GM21825 (cell line): Measurements from ENCODE around the gene WWOX.

Experiments
- ATAC-seq: cut with Tn5 transposase; IDR thresholded peaks from one replicate; pipeline ENCODE4 v1.9.1; 2021; ENCODE audit warnings: mild to moderate bottlenecking, moderate library complexity; ENCODE audit not compliant: unreplicated experiment

Gene WWOX

GRCh38 chr16:78292086-78292843 lies 192.8 kb downstream of the WWOX start:
- ATAC-seq = no peak

DNA sequence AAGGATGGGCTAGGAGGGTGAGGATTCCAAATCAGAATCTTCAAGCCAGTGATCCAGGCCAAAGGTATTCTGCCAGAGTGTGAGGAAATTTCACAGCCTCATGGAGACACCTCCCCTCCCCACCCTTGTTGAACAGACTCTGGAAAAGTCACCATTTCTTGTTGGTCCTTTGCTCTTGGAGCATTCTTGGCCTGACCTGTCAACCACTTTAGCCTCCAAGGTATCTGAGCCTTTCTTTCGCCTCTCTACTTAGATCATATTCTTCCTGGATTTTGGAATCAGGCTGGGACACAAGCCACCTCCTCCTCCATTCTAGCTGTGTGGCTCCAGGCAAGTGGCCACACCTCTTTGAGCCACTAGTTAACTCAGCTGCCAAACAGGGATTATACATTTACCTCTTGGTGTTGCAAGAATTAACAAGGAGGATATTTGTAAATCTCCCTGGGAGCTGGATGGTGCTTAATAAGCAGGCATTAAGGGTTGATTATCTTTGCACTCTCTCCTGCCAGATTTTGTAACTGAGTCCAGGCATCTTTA lies 193.5 kb downstream of the WWOX start:
- ATAC-seq = no peak

- no peak for ATAC-seq
Observed at GRCh38 chr16:78294538-78295225, 195.2 kb downstream of the WWOX start.

DNA sequence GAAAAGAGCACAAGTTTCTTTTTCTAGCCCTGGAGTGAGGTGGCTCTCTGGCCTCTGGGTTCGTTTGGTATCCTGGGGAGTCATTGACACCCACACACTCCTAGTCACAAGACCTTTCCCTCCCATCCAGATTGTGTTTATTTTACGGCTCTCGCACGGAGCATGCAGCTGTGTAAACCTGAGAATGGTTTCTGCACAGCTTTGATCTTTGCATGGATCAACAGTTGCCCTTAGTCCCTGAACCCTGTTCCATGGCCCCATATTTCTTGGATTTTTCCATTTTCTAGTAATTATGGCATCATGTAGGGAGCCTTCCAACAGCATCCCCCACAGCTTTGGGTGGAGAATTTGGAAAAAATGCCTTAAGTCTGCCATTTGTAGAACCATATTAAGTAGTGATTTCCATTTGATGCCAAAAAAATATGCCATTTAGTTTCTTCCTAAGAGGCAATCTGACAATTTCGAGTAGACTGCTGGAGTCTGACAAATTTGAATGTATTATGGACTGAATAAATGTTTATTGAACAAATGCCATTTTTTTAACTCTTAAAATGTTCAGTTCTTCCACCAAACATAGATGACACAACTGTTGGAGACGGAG lies 197.7 kb downstream of the WWOX start:
- no peak for ATAC-seq

- ATAC-seq = no peak
Observed at GRCh38 chr16:78298986-78299385, 199.5 kb downstream of the WWOX start.

DNA sequence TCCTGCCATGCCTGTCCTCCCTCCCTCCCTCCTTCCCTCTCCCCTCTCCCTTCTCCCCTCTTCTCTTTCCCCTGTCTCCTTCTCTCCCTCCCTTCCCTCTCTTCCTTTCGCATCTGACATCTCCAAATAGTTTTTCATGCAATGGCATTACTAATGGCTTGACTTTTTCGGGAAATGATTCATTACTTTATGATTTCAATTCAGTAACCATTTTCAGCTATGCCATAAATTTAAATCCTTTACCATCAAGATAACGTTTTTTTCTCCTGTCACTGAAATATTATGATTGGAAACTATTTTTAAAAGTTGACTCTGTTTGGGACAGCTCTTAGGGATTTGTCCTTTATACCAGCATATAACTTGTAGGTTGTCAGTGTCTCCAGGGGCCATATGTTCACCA lies 201.0 kb downstream of the WWOX start:
- ATAC-seq = no peak

- no peak for ATAC-seq
Observed at GRCh38 chr16:78303946-78304345, 204.5 kb downstream of the WWOX start.

GRCh38 chr16:78306361-78306760 lies 206.9 kb downstream of the WWOX start:
- no peak for ATAC-seq

DNA sequence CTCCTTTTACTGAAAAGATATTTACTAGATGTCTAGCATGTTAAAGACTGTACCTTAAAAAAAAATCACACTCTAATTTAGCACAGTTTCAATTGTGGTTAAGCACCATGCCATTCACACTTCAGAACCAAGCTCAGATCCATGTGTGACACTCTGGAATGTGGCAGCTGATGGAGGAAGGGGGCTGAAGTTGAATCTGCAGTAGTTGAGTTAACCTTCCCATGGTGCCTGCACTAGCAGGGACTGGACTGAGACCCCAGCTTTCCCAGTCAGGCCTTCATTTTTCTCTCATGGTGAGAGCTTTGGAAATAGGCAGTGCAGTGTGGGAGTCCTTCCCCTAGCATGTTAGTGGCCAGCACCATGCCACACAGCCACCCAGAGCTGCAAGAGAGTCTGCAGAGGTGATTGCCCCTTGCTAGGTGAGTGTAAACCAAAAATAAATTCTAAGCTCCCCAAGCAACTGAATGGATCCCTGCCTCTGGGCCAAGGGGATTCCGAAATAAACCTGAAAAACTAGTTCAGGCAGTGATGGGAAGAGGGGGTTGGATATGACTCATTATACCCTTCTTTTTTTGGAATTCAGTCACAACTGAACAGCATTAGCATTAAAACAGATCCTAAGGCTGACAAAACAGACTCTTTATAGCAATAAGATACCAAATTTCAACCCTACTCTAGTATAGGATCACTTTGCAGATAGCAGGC lies 208.5 kb downstream of the WWOX start:
- ATAC-seq = no peak

DNA sequence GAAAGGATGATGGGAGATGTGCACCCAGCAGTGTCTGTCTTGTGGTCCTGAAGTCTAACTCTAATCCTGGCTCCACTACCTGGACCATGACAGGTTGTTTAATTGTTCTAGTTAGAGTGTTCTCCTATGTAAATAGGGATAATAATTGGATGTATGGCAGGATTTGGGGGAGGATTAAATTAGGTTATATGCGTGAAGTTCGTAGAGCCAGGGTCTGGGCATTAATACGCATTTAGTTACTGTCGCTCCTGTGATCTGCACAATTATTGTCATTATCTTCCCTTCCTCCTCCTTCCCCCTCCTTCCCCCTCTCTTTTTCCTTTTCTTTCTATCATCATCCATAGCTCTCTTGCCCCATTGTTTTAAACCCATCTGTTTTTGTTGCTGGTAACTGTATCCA lies 210.3 kb downstream of the WWOX start:
- no peak for ATAC-seq

GRCh38 chr16:78310196-78310595 lies 210.7 kb downstream of the WWOX start:
- no peak for ATAC-seq

DNA sequence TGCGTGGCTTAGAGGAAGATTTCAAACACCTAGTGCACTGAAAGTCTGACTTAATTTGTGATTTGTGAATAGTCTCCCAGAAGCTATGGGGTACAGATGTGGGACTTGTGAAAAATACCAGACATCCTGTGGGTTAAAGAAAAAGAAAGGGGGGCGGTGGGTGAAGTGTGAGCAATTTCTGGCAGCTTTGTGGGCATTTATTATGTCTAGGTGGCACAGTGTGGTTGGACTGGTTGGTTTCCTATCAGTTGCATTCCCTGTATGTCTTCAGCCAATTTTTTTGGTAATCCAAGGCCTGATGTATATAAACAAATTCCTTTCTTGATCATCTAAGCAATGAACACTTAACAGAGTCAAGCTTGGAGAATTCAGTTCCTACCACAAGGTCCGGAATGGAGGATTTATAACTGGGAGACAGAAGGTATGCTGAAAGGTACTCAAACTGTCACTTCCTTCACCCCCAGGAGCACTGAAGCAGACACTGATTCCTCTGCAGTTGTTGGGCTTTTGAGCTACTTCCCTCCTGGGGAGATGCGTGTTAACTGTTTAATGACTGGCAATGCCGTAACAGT lies 211.6 kb downstream of the WWOX start:
- ATAC-seq = no peak

GRCh38 chr16:78311831-78312230 lies 212.4 kb downstream of the WWOX start:
- ATAC-seq = no peak

GRCh38 chr16:78317564-78318240 lies 218.2 kb downstream of the WWOX start:
- no peak for ATAC-seq

- ATAC-seq = no peak
Observed at GRCh38 chr16:78321620-78322360, 222.3 kb downstream of the WWOX start.

GRCh38 chr16:78323315-78323714 lies 223.9 kb downstream of the WWOX start:
- ATAC-seq = no peak

- no peak for ATAC-seq
Observed at GRCh38 chr16:78324649-78325285, 225.3 kb downstream of the WWOX start.

- ATAC-seq = no peak
Observed at GRCh38 chr16:78325468-78326352, 226.3 kb downstream of the WWOX start.
